MCF 10A (cell line): ENCODE measurements around the gene JMJD6. TPM values are rescaled to one million over a fixed set of nuclear protein-coding genes. Genes with fewer than 3 reads are reported as not detected.

Experiments used
- BruUV-seq: library from RNA; stranded (reverse); fragments of 400-500 nt; replicated peaks from 2 replicates; lab custom pipeline; 2021; lab: Mats Ljungman, UMichigan
- CTCF ChIA-PET: fragments of 300-600 bp; sonication (Branson Sonifier 250); formaldehyde crosslinking; extraction: SDS; loops from one replicate; lab custom pipeline; 2021; ENCODE audit warnings: antibody characterized with exemption, inconsistent platforms; lab: Yijun Ruan, JAX
- POLR2A ChIA-PET: fragments of 300-600, 350-650 bp; sonication (Branson Sonifier 250); formaldehyde crosslinking; extraction: SDS; loops from one replicate; lab custom pipeline; 2020; ENCODE audit warnings: antibody characterized with exemption, inconsistent platforms; lab: Yijun Ruan, JAX
- DNase-seq: peaks from one replicate; pipeline ENCODE4 v3.0.0-alpha.2; 2018; ENCODE audit not compliant: unreplicated experiment
- H3K27ac Mint-ChIP-seq: one replicate; pipeline ENCODE4 v1.8.0; 2022; ENCODE audit warnings: mild to moderate bottlenecking, low read depth, mixed read lengths; ENCODE audit not compliant: unreplicated experiment
- H3K27me3 Mint-ChIP-seq: one replicate; pipeline ENCODE4 v1.8.0; 2022; ENCODE audit warnings: mixed read lengths; ENCODE audit not compliant: insufficient read depth, unreplicated experiment
- H3K36me3 Mint-ChIP-seq: one replicate; pipeline ENCODE4 v1.8.0; 2022; ENCODE audit warnings: mild to moderate bottlenecking, moderate library complexity, mixed read lengths; ENCODE audit not compliant: insufficient read depth, unreplicated experiment
- H3K4me1 Mint-ChIP-seq: one replicate; pipeline ENCODE4 v1.8.0; 2022; ENCODE audit warnings: mixed read lengths; ENCODE audit not compliant: insufficient read depth, unreplicated experiment
- H3K4me3 Mint-ChIP-seq: one replicate; pipeline ENCODE4 v1.8.0; 2022; ENCODE audit warnings: mild to moderate bottlenecking, moderate library complexity, mixed read lengths; ENCODE audit not compliant: unreplicated experiment
- H3K9me3 Mint-ChIP-seq: one replicate; pipeline ENCODE4 v1.8.0; 2022; ENCODE audit warnings: mixed read lengths; ENCODE audit not compliant: unreplicated experiment
- CTCF ChIP-seq: fragments of 200-600 bp; IDR thresholded peaks from one replicate; pipeline ENCODE4 v1.8.0; 2022; ENCODE audit warnings: antibody characterized with exemption, mild to moderate bottlenecking; ENCODE audit not compliant: unreplicated experiment
- intact Hi-C: fragments of 100-400 bp; cut with micrococcal nuclease; formaldehyde crosslinking; loops from 2 replicates; pipeline ENCODE4 v1.14.1; 2022
- total RNA-seq: library from RNA; stranded (reverse); gene quantifications from 2 replicates; pipeline ENCODE4 v1.2.3, GENCODE V29; 2022

The JMJD6 gene
- total RNA-seq, 1 experiment from 2014 or later = 29.4 TPM

- H3K4me3 Mint-ChIP-seq = no peak overlapping the region
- ChIA-PET CTCF (interaction anchor here (1.1 kb wide), 1 partner anchor 191 kb away, joined by 3 read pairs; no protein-coding TSS in a partner anchor), POLR2A (interaction anchor here (0.7 to 1.0 kb wide), 3 partner anchors 24 to 285 kb away, joined by 3 to 4 read pairs (median 3); no protein-coding TSS in a partner anchor)
- BruUV-seq = no TSS peak
- no peaks in the 10 kb centered on the region for H3K36me3 Mint-ChIP-seq
- H3K9me3 Mint-ChIP-seq = no peaks in the 10 kb centered on the region
- no peak for TF ChIP-seq CTCF
- H3K27me3 Mint-ChIP-seq = no peaks in the 10 kb centered on the region
- DNase-seq = no peak
- peaks cover 10% of the 10 kb centered on the region for H3K4me1 Mint-ChIP-seq
- intact Hi-C loops = no loop called here
- H3K27ac Mint-ChIP-seq = no peak overlapping the region
Observed at GRCh38 chr17:76697702-76698465, 28.5 kb downstream of the JMJD6 start.

DNA sequence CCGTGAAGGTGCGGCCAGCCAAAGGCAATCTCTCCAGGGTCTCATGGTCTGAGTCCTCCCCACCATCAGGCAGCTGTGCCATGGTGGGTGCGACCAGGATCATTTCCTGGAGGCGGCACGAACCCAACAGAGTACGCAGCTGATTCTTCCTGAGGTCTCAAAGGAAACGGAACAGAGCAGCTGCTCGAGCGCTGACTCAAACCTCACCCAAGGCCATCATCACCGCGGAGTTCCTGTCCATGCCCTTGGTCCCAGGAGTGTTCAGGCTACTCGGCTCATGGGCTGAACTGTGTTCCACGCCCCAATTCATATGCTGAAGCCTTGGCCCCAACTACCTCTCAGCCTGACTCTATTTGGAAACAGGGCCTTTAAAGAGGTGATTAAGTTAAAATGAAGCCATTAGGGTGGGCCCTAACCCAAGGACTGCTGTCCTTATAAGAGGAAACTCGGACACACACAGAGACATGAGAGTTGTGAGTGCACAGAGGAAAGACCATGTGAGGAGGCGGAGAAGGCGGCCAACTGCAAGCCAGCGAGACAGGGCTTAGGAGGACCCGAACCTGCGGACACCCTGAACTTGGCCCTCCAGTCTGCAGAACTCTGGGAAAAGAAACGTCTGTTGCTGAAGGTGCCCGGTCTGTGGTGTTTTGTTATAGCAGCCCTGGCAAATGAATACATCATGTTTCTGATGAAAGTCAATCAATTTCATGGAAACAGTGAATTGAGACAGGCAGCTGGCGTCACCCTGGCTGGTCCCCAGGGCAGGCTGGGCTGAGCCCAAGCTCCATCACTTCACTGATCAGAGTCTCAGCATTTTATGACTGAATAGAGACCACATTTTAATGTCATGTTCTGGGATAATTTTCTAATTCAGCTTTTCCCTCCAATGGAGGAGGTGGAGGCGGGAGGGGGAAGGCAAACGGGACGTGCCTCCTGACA, 29.4 kb downstream of the JMJD6 start:
- intact Hi-C loops = no loop called here
- ChIA-PET POLR2A (interaction anchor here (0.7 to 1.1 kb wide), 3 partner anchors 23 to 285 kb away, joined by 3 read pairs; partner anchors contain the start of gene ST6GALNAC1), CTCF (interaction anchor here (0.8 to 1.1 kb wide), 2 partner anchors 47 to 190 kb away, joined by 3 read pairs; no protein-coding TSS in a partner anchor)
- H3K4me3 Mint-ChIP-seq = no peak overlapping the region
- DNase-seq = no peak
- BruUV-seq = no TSS peak
- H3K4me1 Mint-ChIP-seq = peaks cover 10% of the 10 kb centered on the region
- TF ChIP-seq CTCF = no peak
- no peak overlapping the region for H3K27ac Mint-ChIP-seq
- H3K36me3 Mint-ChIP-seq = no peaks in the 10 kb centered on the region
- H3K9me3 Mint-ChIP-seq = no peaks in the 10 kb centered on the region
- H3K27me3 Mint-ChIP-seq = no peaks in the 10 kb centered on the region

DNA sequence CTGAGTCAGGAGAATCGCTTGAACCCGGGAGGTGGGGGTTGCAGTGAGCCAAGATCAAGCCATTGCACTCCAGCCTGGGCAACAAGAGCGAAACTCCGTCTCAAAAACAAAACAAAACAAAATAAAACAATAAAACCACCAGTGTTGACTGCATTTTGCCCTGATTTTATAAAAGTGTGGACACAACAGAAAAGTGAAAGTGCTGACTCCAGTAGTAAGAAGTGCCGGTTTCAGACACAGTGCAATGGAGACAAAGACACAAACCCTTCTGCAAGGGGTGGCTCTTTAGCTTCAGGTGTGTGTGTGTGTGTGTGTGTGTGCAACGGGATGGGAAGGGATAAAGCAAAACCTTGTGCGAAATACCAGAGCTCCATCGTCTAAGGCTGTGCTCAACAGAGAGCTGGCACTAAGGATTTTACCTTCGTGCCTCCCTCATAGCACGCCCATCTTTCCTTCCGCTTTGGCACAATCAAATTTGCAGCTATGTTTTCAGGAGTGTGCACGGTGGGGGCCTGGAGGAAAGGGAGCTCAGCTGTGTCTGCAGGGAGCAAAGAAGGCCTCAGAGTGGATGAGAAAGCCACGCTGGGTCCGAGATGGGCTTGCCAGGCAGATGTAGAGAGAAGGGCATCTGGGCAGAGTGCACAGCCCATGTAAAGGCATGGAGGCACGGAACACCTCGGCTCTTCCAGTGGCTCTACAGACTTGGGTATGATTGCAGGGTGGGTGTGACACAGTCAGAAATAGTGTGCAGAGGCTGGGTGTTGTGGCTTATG, 31.2 kb downstream of the JMJD6 start:
- ChIA-PET POLR2A (interaction anchor here (0.6 kb wide), 1 partner anchor 18 kb away, joined by 3 read pairs; no protein-coding TSS in a partner anchor), CTCF (interaction anchor here (1.2 kb wide), 1 partner anchor 15 kb away, joined by 4 read pairs; no protein-coding TSS in a partner anchor)
- Mint-ChIP-seq H3K27ac (no peak overlapping the region), H3K4me1 (no peaks in the 10 kb centered on the region), H3K36me3 (no peaks in the 10 kb centered on the region), H3K4me3 (no peak overlapping the region), H3K9me3 (no peaks in the 10 kb centered on the region), H3K27me3 (no peaks in the 10 kb centered on the region)
- DNase-seq = no peak
- BruUV-seq = no TSS peak
- no peak for TF ChIP-seq CTCF
- intact Hi-C loops = no loop called here
